H1 (cell line): ENCODE data around the gene RAD51C. TPM values are rescaled to one million over a fixed set of nuclear protein-coding genes. Genes with fewer than 3 reads are reported as not detected.

Source experiments
- CTCF ChIA-PET: fragments of 300-600 bp; sonication (Branson Sonifier 250); formaldehyde crosslinking; loops from one replicate; lab custom pipeline; 2021; ENCODE audit not compliant: partially characterized antibody; lab: Charles Lee
- POLR2A ChIA-PET: fragments of 300-600 bp; sonication (Branson Sonifier 250); formaldehyde crosslinking; loops from one replicate; lab custom pipeline; 2021; ENCODE audit warnings: inconsistent platforms; ENCODE audit not compliant: partially characterized antibody; lab: Charles Lee
- DNase-seq, 2 experiments: peaks; one replicate each; pipeline versions ENCODE4 v3.0.0 to v3.0.0-alpha.2; 2010 to 2022; ENCODE audit warnings: low spot score in 2 of 2, low read depth in 1 of 2, mixed read lengths in 1 of 2
- FAIRE-seq: peaks from 2 replicates; lab custom pipeline; 2011; peaks lifted over from hg19 to GRCh38; lab: Jason Lieb, UNC
- H2AFZ ChIP-seq: 2 replicates; pipeline ENCODE4 v1.8.1; 2012; ENCODE audit warnings: low read length, inconsistent platforms
- H2AK5ac ChIP-seq: 2 replicates; pipeline ENCODE4 v1.6.1; 2013; ENCODE audit warnings: low read depth, low read length
- H2BK120ac ChIP-seq: replicated peaks from 2 replicates; pipeline ENCODE3; 2013; ENCODE audit warnings: low read depth, low read length, inconsistent platforms
- H2BK12ac ChIP-seq: 2 replicates; pipeline ENCODE4 v1.6.1; 2013; ENCODE audit warnings: low read depth, low read length
- H2BK15ac ChIP-seq: 2 replicates; pipeline ENCODE4 v1.6.1; 2013; ENCODE audit warnings: low read length
- H2BK20ac ChIP-seq: 2 replicates; pipeline ENCODE4 v1.6.1; 2013; ENCODE audit warnings: low read length
- H2BK5ac ChIP-seq: 2 replicates; pipeline ENCODE4 v1.6.1; 2013; ENCODE audit warnings: low read depth, low read length
- H3K14ac ChIP-seq: 2 replicates; pipeline ENCODE4 v1.6.1; 2013; ENCODE audit warnings: inconsistent platforms; ENCODE audit not compliant: insufficient read length
- H3K18ac ChIP-seq: 2 replicates; pipeline ENCODE4 v1.6.1; 2013; ENCODE audit warnings: low read length; ENCODE audit errors: extremely low read depth
- H3K23ac ChIP-seq: 2 replicates; pipeline ENCODE4 v1.6.1; 2013; ENCODE audit warnings: inconsistent platforms; ENCODE audit not compliant: insufficient read length
- H3K23me2 ChIP-seq: 2 replicates; pipeline ENCODE4 v1.6.1; 2013; ENCODE audit warnings: low read depth, low read length
- H3K27ac ChIP-seq: 2 replicates; pipeline ENCODE4 v1.6.1; 2011; ENCODE audit warnings: low read depth, low read length, inconsistent platforms
- H3K27me3 ChIP-seq, 4 experiments: replicated peaks in 1 of 4; 1 replicate in 1 of 4; 2 replicates in 3 of 4; pipeline versions ENCODE4 v1.6.1 to v1.8.1; 2011 to 2013; ENCODE audit warnings: low read length in 3 of 4, mild to moderate bottlenecking in 3 of 4, inconsistent platforms in 2 of 4, mixed read lengths in 2 of 4, moderate library complexity in 1 of 4; ENCODE audit not compliant: control insufficient read depth in 3 of 4, insufficient read depth in 3 of 4; ENCODE audit errors: extremely low read depth in 1 of 4
- H3K36me3 ChIP-seq, 4 experiments: 2 replicates each; pipeline versions ENCODE4 v1.6.1 to v1.8.1; 2011 to 2013; ENCODE audit warnings: mild to moderate bottlenecking in 4 of 4, low read length in 3 of 4, moderate library complexity in 2 of 4, control low read depth in 1 of 4, inconsistent platforms in 1 of 4; ENCODE audit not compliant: insufficient read depth in 4 of 4, control insufficient read depth in 2 of 4
- H3K4ac ChIP-seq: replicated peaks from 2 replicates; pipeline ENCODE3; 2013; ENCODE audit warnings: low read length, low read depth, mixed read lengths, inconsistent platforms; ENCODE audit not compliant: insufficient read length
- H3K4me1 ChIP-seq, 4 experiments: replicated peaks in 1 of 4; 1 replicate in 1 of 4; 2 replicates in 3 of 4; pipeline versions ENCODE4 v1.6.1 to v1.8.1; 2011 to 2013; ENCODE audit warnings: low read length in 3 of 4, inconsistent platforms in 2 of 4, mixed read lengths in 1 of 4; ENCODE audit not compliant: insufficient read depth in 4 of 4, control insufficient read depth in 3 of 4
- H3K4me2 ChIP-seq, 2 experiments: 2 replicates each; pipeline versions ENCODE4 v1.6.1 to v1.8.1; 2011 to 2013; ENCODE audit warnings: low read depth in 2 of 2, low read length in 2 of 2, control low read depth in 1 of 2, inconsistent platforms in 1 of 2, mild to moderate bottlenecking in 1 of 2; ENCODE audit not compliant: insufficient read depth in 1 of 2
- H3K4me3 ChIP-seq, 4 experiments: fragments of 200-600, 300-600 bp in 1 of 4; sonication (generic), shearing (Covaris generic), sonication (Bioruptor Twin) in 1 of 4; 2 replicates each; pipeline versions ENCODE4 v1.5.1 to v1.8.1; 2011 to 2016; ENCODE audit warnings: low read length in 4 of 4, low read depth in 3 of 4, control low read depth in 2 of 4, inconsistent platforms in 2 of 4, mild to moderate bottlenecking in 2 of 4, mixed read lengths in 1 of 4, moderate library complexity in 1 of 4; ENCODE audit not compliant: insufficient read depth in 2 of 4; ENCODE audit errors: extremely low read depth in 1 of 4
- H3K56ac ChIP-seq: replicated peaks from 2 replicates; pipeline ENCODE3; 2013; ENCODE audit warnings: low read depth, mild to moderate bottlenecking, mixed read lengths, low read length, inconsistent platforms; ENCODE audit not compliant: insufficient read length
- H3K79me1 ChIP-seq: 2 replicates; pipeline ENCODE4 v1.6.1; 2013; ENCODE audit warnings: low read depth, low read length, control low read depth
- H3K79me2 ChIP-seq, 2 experiments: 2 replicates each; pipeline versions ENCODE4 v1.6.1 to v1.8.1; 2012 to 2013; ENCODE audit warnings: low read length in 2 of 2, mild to moderate bottlenecking in 2 of 2, inconsistent platforms in 1 of 2; ENCODE audit not compliant: insufficient read depth in 2 of 2, control insufficient read depth in 1 of 2
- H3K9ac ChIP-seq, 4 experiments: replicated peaks in 1 of 4; 1 replicate in 1 of 4; 2 replicates in 3 of 4; pipeline versions ENCODE4 v1.6.1 to v1.8.1; 2011 to 2013; ENCODE audit warnings: low read depth in 3 of 4, low read length in 3 of 4, control low read depth in 2 of 4, mild to moderate bottlenecking in 2 of 4, moderate library complexity in 2 of 4, inconsistent platforms in 1 of 4; ENCODE audit errors: extremely low read depth in 1 of 4
- H3K9me3 ChIP-seq, 2 experiments: 2 replicates each; pipeline versions ENCODE4 v1.6.1 to v1.8.1; 2012 to 2013; ENCODE audit warnings: mild to moderate bottlenecking in 2 of 2, moderate library complexity in 2 of 2, control low read depth in 1 of 2, inconsistent platforms in 1 of 2, low read depth in 1 of 2, low read length in 1 of 2, mixed read lengths in 1 of 2; ENCODE audit not compliant: insufficient read depth in 2 of 2
- H4K20me1 ChIP-seq, 2 experiments: replicated peaks in 1 of 2; 2 replicates each; pipeline versions ENCODE3 to v1.8.1; 2011 to 2013; ENCODE audit warnings: inconsistent platforms in 2 of 2, low read length in 2 of 2, mild to moderate bottlenecking in 1 of 2; ENCODE audit not compliant: insufficient read depth in 2 of 2, control insufficient read depth in 1 of 2
- H4K5ac ChIP-seq: 2 replicates; pipeline ENCODE4 v1.6.1; 2013; ENCODE audit warnings: low read length, low read depth, mixed read lengths, inconsistent platforms; ENCODE audit not compliant: insufficient read length
- H4K8ac ChIP-seq: 2 replicates; pipeline ENCODE4 v1.8.0; 2013; ENCODE audit warnings: mild to moderate bottlenecking, moderate library complexity, low read length, inconsistent platforms; ENCODE audit not compliant: insufficient read depth; ENCODE audit errors: extremely low read depth
- H4K91ac ChIP-seq: replicated peaks from 2 replicates; pipeline ENCODE3; 2013; ENCODE audit warnings: low read length, mixed read lengths, inconsistent platforms; ENCODE audit not compliant: insufficient read length
- ATF3 ChIP-seq: IDR thresholded peaks from 2 replicates; pipeline ENCODE4 v1.6.1; 2011; ENCODE audit warnings: low read depth, mild to moderate bottlenecking, low read length; ENCODE audit not compliant: insufficient read depth
- CBX8 ChIP-seq: fragments of 300-800, 300-1000 bp; sonication (generic); IDR thresholded peaks from 2 replicates; pipeline ENCODE4 v1.7.1; 2016; ENCODE audit warnings: low read depth, low read length, borderline replicate concordance
- KDM5A ChIP-seq: fragments of 200-600 bp; IDR thresholded peaks from 2 replicates; pipeline ENCODE4 v1.7.1; 2012; ENCODE audit warnings: mild to moderate bottlenecking, low read length, inconsistent platforms, mixed read lengths
- RNF2 ChIP-seq: fragments of 200-900, 300-1000 bp; sonication (generic); IDR thresholded peaks from 2 replicates; pipeline ENCODE4 v1.7.1; 2016; ENCODE audit warnings: borderline replicate concordance, low read depth, mild to moderate bottlenecking, antibody characterized with exemption, low read length; ENCODE audit not compliant: poor library complexity, severe bottlenecking; ENCODE audit errors: missing control alignments
- SAP30 ChIP-seq: fragments of 300-600 bp; sonication (generic); IDR thresholded peaks from 2 replicates; pipeline ENCODE4 v1.7.1; 2012; ENCODE audit warnings: low read length, moderate library complexity, mild to moderate bottlenecking, inconsistent platforms; ENCODE audit not compliant: insufficient read depth, insufficient replicate concordance
- WGBS, 2 experiments: shearing (Covaris generic) in 1 of 2; methylation state at CpG; one replicate each; pipeline versions ENCODE4 v1.1.6 to v1.1.7; 2013 to 2015; ENCODE audit warnings: low lambda C conversion rate in 2 of 2, mixed read lengths in 2 of 2, inconsistent platforms in 1 of 2, low coverage in 1 of 2, missing lambda C conversion rate in 1 of 2; ENCODE audit not compliant: insufficient replicate concordance in 2 of 2, insufficient coverage in 1 of 2, insufficient read length in 1 of 2; ENCODE audit errors: extremely low coverage in 1 of 2, missing lambda C conversion rate in 1 of 2; 5-methylcytosine and 5-hydroxymethylcytosine counted together
- polyA plus RNA-seq, 7 experiments: library from polyadenylated mRNA; depleted of rRNA in 3 of 7; stranded (reverse) in 5 of 7; unstranded in 2 of 7; fragments of >200 nt in 5 of 7; fragments of 200-250 nt in 2 of 7; gene quantifications; 1 replicate in 5 of 7; 2 replicates in 1 of 7; 4 replicates in 1 of 7; pipeline versions ENCODE4 v1.2.1 to v1.2.3, GENCODE V29; 2011 to 2013; ENCODE audit warnings: missing spikeins in 2 of 7, mixed read lengths in 2 of 7
- total RNA-seq: library from RNA; stranded (reverse); fragmentation: NEBNext Ultra II Directional; extraction: Animal tissue kit (Norgen Biotek cat#: 25700); gene quantifications from 2 replicates; pipeline ENCODE4 v1.2.1, GENCODE V29; 2021

Gene RAD51C
- total and polyA plus RNA-seq, 2 of the 8 experiments (the other 6 are each of a cell fraction or from before 2014, with no cell fraction given), result 10.4 to 21.7 TPM

- H3K18ac ChIP-seq, result no peak overlapping the region
- H3K56ac ChIP-seq, result no peak overlapping the region
- no peak overlapping the region for H2BK15ac ChIP-seq
- no peak overlapping the region for H2AFZ ChIP-seq
- WGBS, 2 experiments, result 76% methylated on average over 2 of the region's 2 CpGs; no CpG with 5 or more reads in 1 of the 2 experiments
- H3K79me2 ChIP-seq, result no peaks in the 10 kb centered on the region
- H4K20me1 ChIP-seq, result no peaks in the 10 kb centered on the region
- no peak overlapping the region for H3K27ac ChIP-seq
- H3K23ac ChIP-seq, result no peak overlapping the region
- H3K4me2 ChIP-seq, result no peak overlapping the region
- H4K91ac ChIP-seq, result no peak overlapping the region
- H3K4me1 ChIP-seq, result peaks cover 0 to 4% (median 1%) of the 10 kb centered on the region in 4 experiments; a peak in 2 of 7 replicates
- H2BK12ac ChIP-seq, result no peak overlapping the region
- no peak for FAIRE-seq
- H2BK5ac ChIP-seq, result no peak overlapping the region
- H3K4me3 ChIP-seq, result no peak overlapping the region
- no peak for TF ChIP-seq ATF3
- no peak for TF ChIP-seq CBX8
- TF ChIP-seq SAP30, result no peak
- no peak for TF ChIP-seq RNF2
- TF ChIP-seq KDM5A, result no peak
- H2AK5ac ChIP-seq, result no peak overlapping the region
- H4K8ac ChIP-seq, result no peak overlapping the region
- H3K23me2 ChIP-seq, result no peaks in the 10 kb centered on the region; the same call in 1 of the 2 replicates
- H3K27me3 ChIP-seq, result no peaks in the 10 kb centered on the region
- H3K4ac ChIP-seq, result no peak overlapping the region
- H3K36me3 ChIP-seq, result no peaks in the 10 kb centered on the region
- H4K5ac ChIP-seq, result no peak overlapping the region
- H2BK120ac ChIP-seq, result no peak overlapping the region
- POLR2A ChIA-PET, result interaction anchor here (1.5 kb wide), 1 partner anchor 32 kb away, joined by 7 read pairs; no protein-coding TSS in a partner anchor
- no peaks in the 10 kb centered on the region for H3K79me1 ChIP-seq
- no peak for DNase-seq
- no peak overlapping the region for H3K9ac ChIP-seq
- CTCF ChIA-PET, result interaction anchor here (0.6 kb wide), 1 partner anchor 514 kb away, joined by 3 read pairs; no protein-coding TSS in a partner anchor
- no peak overlapping the region for H3K14ac ChIP-seq
- no peak overlapping the region for H2BK20ac ChIP-seq
- no peaks in the 10 kb centered on the region for H3K9me3 ChIP-seq
These were observed 28.1 kb upstream of the RAD51C start for GRCh38 chr17:58664302-58664701.
